Small intestine (tissue), 7 donors: ENCODE results near the gene MFAP1. TPM values are rescaled to one million over a fixed set of nuclear protein-coding genes. Genes with fewer than 3 reads are reported as not detected.

Experiments used
- DNase-seq, 2 donors: peaks; one replicate each; pipeline versions ENCODE4 v3.0.0 to v3.0.0-alpha.2; 2013
- FAIRE-seq: peaks from 2 replicates; lab custom pipeline; 2012; peaks lifted over from hg19 to GRCh38; lab: Jason Lieb, UNC
- H3K27ac ChIP-seq, 3 donors: one replicate each; pipeline ENCODE4 v1.5.1; 2013; ENCODE audit warnings: low read length in 2 of 3, mild to moderate bottlenecking in 2 of 3, control low read depth in 1 of 3, inconsistent platforms in 1 of 3, low read depth in 1 of 3, moderate library complexity in 1 of 3
- H3K27me3 ChIP-seq, 3 donors: one replicate each; pipeline ENCODE4 v1.6.1; 2013; ENCODE audit warnings: low read length in 3 of 3, inconsistent platforms in 1 of 3; ENCODE audit not compliant: control insufficient read depth in 3 of 3, insufficient read depth in 3 of 3
- H3K36me3 ChIP-seq, 3 donors: one replicate each; pipeline ENCODE4 v1.6.1; 2013; ENCODE audit warnings: low read length in 3 of 3, inconsistent platforms in 1 of 3, low read depth in 1 of 3, mild to moderate bottlenecking in 1 of 3, moderate library complexity in 1 of 3; ENCODE audit not compliant: control insufficient read depth in 3 of 3, insufficient read depth in 2 of 3
- H3K4me1 ChIP-seq, 3 donors: one replicate each; pipeline ENCODE4 v1.6.1; 2013; ENCODE audit warnings: low read length in 2 of 3, inconsistent platforms in 1 of 3, low read depth in 1 of 3, mild to moderate bottlenecking in 1 of 3, moderate library complexity in 1 of 3; ENCODE audit not compliant: control insufficient read depth in 3 of 3, insufficient read depth in 2 of 3
- H3K4me3 ChIP-seq, 3 donors: one replicate each; pipeline ENCODE4 v1.5.1; 2013; ENCODE audit warnings: low read length in 3 of 3, control low read depth in 1 of 3, inconsistent platforms in 1 of 3, low read depth in 1 of 3, mild to moderate bottlenecking in 1 of 3, moderate library complexity in 1 of 3
- H3K9me3 ChIP-seq, 2 donors: one replicate each; pipeline ENCODE4 v1.6.1; 2013; ENCODE audit warnings: low read depth in 1 of 2, low read length in 1 of 2; ENCODE audit not compliant: control insufficient read depth in 2 of 2, insufficient read depth in 1 of 2
- WGBS, 3 donors: extraction: QIAGEN DNeasy Blood & Tissue Kit; methylation state at CpG; one replicate each; pipeline ENCODE4 v1.1.7; 2013; 5-methylcytosine and 5-hydroxymethylcytosine counted together
- polyA plus RNA-seq, 4 donors: library from polyadenylated mRNA; stranded (reverse) in 3 of 4; unstranded in 1 of 4; fragments of 200-250 nt in 3 of 4; fragments of 120-200 nt in 1 of 4; gene quantifications; one replicate each; pipeline versions ENCODE4 v1.2.1 to v1.2.3, GENCODE V29; 2013
- donor health status: healthy with polysubstance abuse.
- donor health status: control.
- donor health status: control.
- donor health status: Bipolar disorder and iron deficiency.
- donor health status: healthy.

The MFAP1 gene
- polyA plus RNA-seq, 4 donors: 16.2 to 36.6 (median 19.5) TPM

- Histone ChIP-seq H3K4me1 (peaks cover 0 to under 1% (median 0%) of the 10 kb centered on the region in 3 donors), H3K36me3 (peaks cover 20 to 49% (median 46%) of the 10 kb centered on the region in 3 donors), H3K27me3 (no peaks in the 10 kb centered on the region), H3K27ac (no peak overlapping the region), H3K9me3 (no peaks in the 10 kb centered on the region), H3K4me3 (no peak overlapping the region)
- WGBS, 3 donors: 61 to 72% (median 65%) methylated on average over 5 of the region's 5 CpGs
- peak; percentile 45 to 67 for DNase-seq
- FAIRE-seq: no peak
These were observed 54.8 kb downstream of the MFAP1 start for GRCh38 chr15:43769584-43770228.

GRCh38 chr15:43763819-43764446 is 60.6 kb downstream of the MFAP1 start:
- no peak for DNase-seq
- Histone ChIP-seq H3K9me3 (no peaks in the 10 kb centered on the region), H3K27ac (no peak overlapping the region), H3K4me1 (no peaks in the 10 kb centered on the region), H3K36me3 (peaks cover 16 to 55% (median 37%) of the 10 kb centered on the region in 3 donors), H3K27me3 (no peaks in the 10 kb centered on the region), H3K4me3 (no peak overlapping the region)
- FAIRE-seq: no peak
- WGBS, 3 donors: 74 to 78% (median 76%) methylated on average over 2 of the region's 2 CpGs

GRCh38 chr15:43762824-43763223 is 61.7 kb downstream of the MFAP1 start:
- no peak for FAIRE-seq
- peaks cover 16 to 59% (median 30%) of the 10 kb centered on the region in 3 donors for H3K36me3 ChIP-seq

More at GRCh38 chr15:43762824-43763223, 61.7 kb downstream of the MFAP1 start:
- no peak for DNase-seq
- H3K4me3 ChIP-seq: no peak overlapping the region
- H3K4me1 ChIP-seq: no peaks in the 10 kb centered on the region
- H3K27me3 ChIP-seq: no peaks in the 10 kb centered on the region
- no peaks in the 10 kb centered on the region for H3K9me3 ChIP-seq
- WGBS, 3 donors: 69 to 84% (median 80%) methylated on average over 6 of the region's 6 CpGs
- no peak overlapping the region for H3K27ac ChIP-seq

Other genes with a start within 250 kb of the MFAP1 start
- 10 to 100 TPM; 15.5 to 79.8 (median 62.9) TPM for gene PPIP5K1, start 234.5 kb downstream of the MFAP1 start, polyA plus RNA-seq
- gene CKMT1B, start 230.7 kb downstream of the MFAP1 start, polyA plus RNA-seq: 100 to 1,000 TPM in 3 of 4 donors, 10 to 100 TPM in 1; 12.7 to 162 (median 108) TPM
- 1 to 10 TPM in 3 of 4 donors, under 1 TPM in 1; 0.31 to 4.1 (median 3.6) TPM for gene STRC, start 205.9 kb downstream of the MFAP1 start, polyA plus RNA-seq
- 10 to 100 TPM in 3 of 4 donors, 1 to 10 TPM in 1; 3.2 to 29.7 (median 16.7) TPM for gene CATSPER2, start 175.8 kb downstream of the MFAP1 start, polyA plus RNA-seq
- gene CKMT1A, start 130.8 kb downstream of the MFAP1 start, polyA plus RNA-seq: 100 to 1,000 TPM in 1 of 4 donors, 10 to 100 TPM in 3; 11.3 to 115 (median 87.9) TPM
- gene PDIA3, start 78.3 kb downstream of the MFAP1 start, polyA plus RNA-seq: 100 to 1,000 TPM; 141 to 614 (median 317) TPM
- gene ELL3, start 47.7 kb downstream of the MFAP1 start, polyA plus RNA-seq: 10 to 100 TPM; 27.9 to 85.7 (median 37.3) TPM
- 1,000 to 10,000 TPM in 3 of 4 donors, 100 to 1,000 TPM in 1; 739 to 2,526 (median 1,711) TPM for gene SERF2, start 32.4 kb downstream of the MFAP1 start, polyA plus RNA-seq
- under 1 TPM in 3 of 4 donors, not detected in 1; 0.24 to 0.45 (median 0.34) TPM for gene SERINC4, start 24.5 kb downstream of the MFAP1 start, polyA plus RNA-seq
- 10 to 100 TPM in 2 of 4 donors, 1 to 10 TPM in 2; 4.9 to 24.3 (median 9.1) TPM for gene HYPK, start 24.1 kb downstream of the MFAP1 start, polyA plus RNA-seq
- gene WDR76, start 2.3 kb upstream of the MFAP1 start, polyA plus RNA-seq: 1 to 10 TPM; 1.1 to 5.1 (median 3.3) TPM